ENCODE measurements around the gene YJU2.

GRCh38 chr19:4316956-4317355 lies 70.1 kb downstream of the YJU2 start:
- TF ChIP-seq POLR2A (IDR thresholded peaks at IDR 0.05) (no peak), CTCF (IDR thresholded peaks at IDR 0.05) (no peak)
